CD14-positive monocyte (primary cell): ENCODE data around the gene IRF2BP2. TPM values are rescaled to one million over a fixed set of nuclear protein-coding genes. Genes with fewer than 3 reads are reported as not detected.

Experiments
- DNase-seq, 3 donors: peaks; one replicate each; pipeline ENCODE4 v3.0.0-alpha.2; 2011 to 2022
- H2AFZ ChIP-seq: 2 replicates; pipeline ENCODE4 v1.6.0; 2012; ENCODE audit warnings: mild to moderate bottlenecking, low read depth, low read length, inconsistent platforms; ENCODE audit not compliant: insufficient read depth, poor library complexity, severe bottlenecking
- H3K27ac ChIP-seq, 2 donors: 1 replicate in 1 of 2; 2 replicates in 1 of 2; pipeline ENCODE4 v1.5.1; 2012 to 2013; ENCODE audit warnings: low read length in 2 of 2, control low read depth in 1 of 2, inconsistent platforms in 1 of 2, low read depth in 1 of 2, mild to moderate bottlenecking in 1 of 2
- H3K27me3 ChIP-seq, 2 donors: one replicate each; pipeline versions ENCODE4 v1.6.0 to v1.6.1; 2011 to 2013; ENCODE audit warnings: low read length in 2 of 2; ENCODE audit not compliant: control insufficient read depth in 2 of 2, insufficient read depth in 2 of 2
- H3K36me3 ChIP-seq, 2 donors: replicated peaks in 1 of 2; 1 replicate in 1 of 2; 2 replicates in 1 of 2; pipeline versions ENCODE4 v1.5.1 to v1.6.1; 2012 to 2013; ENCODE audit warnings: low read length in 2 of 2, control low read depth in 1 of 2, inconsistent platforms in 1 of 2, mild to moderate bottlenecking in 1 of 2; ENCODE audit not compliant: insufficient read depth in 2 of 2, control insufficient read depth in 1 of 2
- H3K4me1 ChIP-seq, 2 donors: 1 replicate in 1 of 2; 2 replicates in 1 of 2; pipeline versions ENCODE4 v1.5.1 to v1.6.1; 2012 to 2013; ENCODE audit warnings: low read length in 2 of 2, control low read depth in 1 of 2, inconsistent platforms in 1 of 2, mild to moderate bottlenecking in 1 of 2, moderate library complexity in 1 of 2; ENCODE audit not compliant: insufficient read depth in 2 of 2, control insufficient read depth in 1 of 2
- H3K4me2 ChIP-seq: replicated peaks from 2 replicates; pipeline ENCODE3; 2012; ENCODE audit warnings: low read length, moderate library complexity, mild to moderate bottlenecking; ENCODE audit not compliant: poor library complexity, severe bottlenecking; ENCODE audit errors: extremely low read depth
- H3K4me3 ChIP-seq, 3 experiments: fragments of 200-600 bp in 1 of 3; sonication (generic) in 1 of 3; replicated peaks in 1 of 3; 1 replicate in 2 of 3; 2 replicates in 1 of 3; pipeline ENCODE4 v1.5.1; 2011 to 2013; ENCODE audit warnings: low read length in 3 of 3, mild to moderate bottlenecking in 3 of 3, control low read depth in 2 of 3, low read depth in 2 of 3, inconsistent platforms in 1 of 3, moderate library complexity in 1 of 3
- H3K79me2 ChIP-seq: 2 replicates; pipeline ENCODE4 v1.6.0; 2012; ENCODE audit warnings: mild to moderate bottlenecking, control low read depth, inconsistent platforms, low read length, moderate library complexity; ENCODE audit not compliant: insufficient read depth
- H3K9ac ChIP-seq: 2 replicates; pipeline ENCODE4 v1.6.0; 2017; ENCODE audit warnings: low read length, mild to moderate bottlenecking; ENCODE audit not compliant: insufficient read depth, poor library complexity, severe bottlenecking
- H3K9me3 ChIP-seq, 2 donors: replicated peaks in 1 of 2; 1 replicate in 1 of 2; 2 replicates in 1 of 2; pipeline versions ENCODE4 v1.5.1 to v1.6.1; 2012 to 2013; ENCODE audit warnings: low read length in 2 of 2, control low read depth in 1 of 2; ENCODE audit not compliant: control insufficient read depth in 1 of 2, insufficient read depth in 1 of 2
- H4K20me1 ChIP-seq: 2 replicates; pipeline ENCODE4 v1.6.0; 2012; ENCODE audit warnings: mild to moderate bottlenecking, low read length, control low read depth, moderate library complexity; ENCODE audit not compliant: insufficient read depth
- H3K27ac Mint-ChIP-seq, 7 donors: one replicate each; pipeline ENCODE4 v1.8.0; 2020; ENCODE audit warnings: mild to moderate bottlenecking in 7 of 7, mixed read lengths in 7 of 7, moderate library complexity in 6 of 7, inconsistent platforms in 2 of 7
- H3K27me3 Mint-ChIP-seq, 3 donors: one replicate each; pipeline ENCODE4 v1.8.0; 2021 to 2022; ENCODE audit warnings: low read depth in 3 of 3, mild to moderate bottlenecking in 3 of 3, mixed read lengths in 3 of 3, moderate library complexity in 3 of 3, inconsistent platforms in 1 of 3
- H3K36me3 Mint-ChIP-seq, 2 donors: one replicate each; pipeline ENCODE4 v1.8.0; 2020; ENCODE audit warnings: mixed read lengths in 2 of 2, inconsistent platforms in 1 of 2, mild to moderate bottlenecking in 1 of 2
- H3K4me1 Mint-ChIP-seq: one replicate; pipeline ENCODE4 v1.8.0; 2020; ENCODE audit warnings: mild to moderate bottlenecking, mixed read lengths
- H3K4me3 Mint-ChIP-seq, 2 donors: one replicate each; pipeline ENCODE4 v1.8.0; 2020; ENCODE audit warnings: mild to moderate bottlenecking in 2 of 2, mixed read lengths in 2 of 2, moderate library complexity in 1 of 2
- H3K9me3 Mint-ChIP-seq, 7 donors: one replicate each; pipeline ENCODE4 v1.8.0; 2020 to 2022; ENCODE audit warnings: mixed read lengths in 7 of 7, mild to moderate bottlenecking in 6 of 7, moderate library complexity in 6 of 7, inconsistent platforms in 2 of 7
- WGBS: methylation state at CpG from one replicate; pipeline ENCODE4 v1.1.5; 2013; ENCODE audit warnings: missing lambda C conversion rate; ENCODE audit not compliant: insufficient coverage; 5-methylcytosine and 5-hydroxymethylcytosine counted together
- intact Hi-C, 2 donors: fragments of 100-400 bp; cut with micrococcal nuclease; formaldehyde crosslinking; loops; one replicate each; pipeline versions ENCODE4 v1.15.0 to v1.15.1; 2023
- polyA plus RNA-seq, 3 donors: library from polyadenylated mRNA; depleted of rRNA in 1 of 3; unstranded in 2 of 3; stranded (reverse) in 1 of 3; fragments of 300-500 nt in 2 of 3; fragments of >200 nt in 1 of 3; fragmentation: Illumina TruSeq in 2 of 3; gene quantifications; 1 replicate in 2 of 3; 2 replicates in 1 of 3; pipeline ENCODE4 v1.2.3, GENCODE V29; 2012 to 2021
- TF ChIP-seq, protein P1 (sequence below): fragments of 200-600 bp; IDR thresholded peaks from one replicate; pipeline ENCODE4 v1.8.0; 2022; ENCODE audit warnings: antibody characterized with exemption, mild to moderate bottlenecking

Gene IRF2BP2
- polyA plus RNA-seq, 3 donors: 22.4 to 656 (median 22.6) TPM

DNA sequence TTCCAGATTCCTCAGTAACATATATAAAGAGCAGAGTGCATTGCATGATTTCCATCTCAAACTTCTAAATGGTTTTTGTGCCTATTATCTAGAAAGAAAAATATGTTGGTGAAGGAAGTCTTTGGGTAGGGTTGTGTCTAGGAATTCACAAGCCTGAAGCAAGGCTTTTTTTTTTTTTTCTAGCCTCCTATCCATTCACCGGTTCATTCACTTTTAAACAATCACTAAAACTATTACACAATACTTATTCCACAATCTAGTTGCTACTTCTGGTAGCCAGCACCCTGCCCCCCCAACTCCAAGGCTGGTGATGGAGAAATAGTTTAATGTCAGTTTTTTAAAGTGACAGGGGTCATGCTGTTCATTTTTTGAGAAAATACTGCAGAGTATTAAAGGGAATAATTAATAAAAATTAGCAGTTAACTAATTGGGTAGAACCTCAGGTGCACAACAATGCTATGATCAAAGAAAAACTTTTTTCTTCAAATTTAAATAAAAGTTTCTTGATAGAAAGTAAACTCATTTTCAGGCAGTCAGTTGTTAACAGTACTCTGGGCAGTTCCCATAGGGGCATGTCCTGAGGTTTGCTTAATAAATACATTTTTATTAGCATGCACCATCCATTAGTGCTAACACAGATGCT, 10.9 kb downstream of the IRF2BP2 start:
- Histone ChIP-seq H3K4me1 (peaks cover 54 to 59% of the 10 kb centered on the region in 2 donors), H3K36me3 (peaks cover 6 to 9% of the 10 kb centered on the region in 2 donors), H3K27me3 (no peaks in the 10 kb centered on the region), H4K20me1 (peaks cover 37% of the 10 kb centered on the region), H3K4me3 (peak overlapping the region; percentile 46 to 95 (median 52)), H3K4me2 (peak overlapping the region; percentile 99), H3K9ac (peak overlapping the region; percentile 67), H3K9me3 (no peaks in the 10 kb centered on the region), H3K27ac (peak overlapping the region; percentile 81 to 89), H3K79me2 (peaks cover 43% of the 10 kb centered on the region), H2AFZ (no peak overlapping the region)
- intact Hi-C loops: loop anchor here in 1 of 2 donors (10.0 kb wide), 1 partner anchor 54 kb away; no protein-coding TSS in a partner anchor
- Mint-ChIP-seq H3K27me3 (peaks cover 0 to 2% (median 1%) of the 10 kb centered on the region in 3 donors), H3K4me1 (peaks cover 49% of the 10 kb centered on the region), H3K4me3 (peak overlapping the region; percentile 82 to 88), H3K27ac (peak overlapping the region; percentile 89 to 98 (median 93)), H3K9me3 (peaks cover 0 to 11% (median 5%) of the 10 kb centered on the region in 7 donors), H3K36me3 (peaks cover 20 to 25% of the 10 kb centered on the region in 2 donors)
- peak in 1 of 3 donors; percentile 58 for DNase-seq
- TF ChIP-seq, protein P1, sequence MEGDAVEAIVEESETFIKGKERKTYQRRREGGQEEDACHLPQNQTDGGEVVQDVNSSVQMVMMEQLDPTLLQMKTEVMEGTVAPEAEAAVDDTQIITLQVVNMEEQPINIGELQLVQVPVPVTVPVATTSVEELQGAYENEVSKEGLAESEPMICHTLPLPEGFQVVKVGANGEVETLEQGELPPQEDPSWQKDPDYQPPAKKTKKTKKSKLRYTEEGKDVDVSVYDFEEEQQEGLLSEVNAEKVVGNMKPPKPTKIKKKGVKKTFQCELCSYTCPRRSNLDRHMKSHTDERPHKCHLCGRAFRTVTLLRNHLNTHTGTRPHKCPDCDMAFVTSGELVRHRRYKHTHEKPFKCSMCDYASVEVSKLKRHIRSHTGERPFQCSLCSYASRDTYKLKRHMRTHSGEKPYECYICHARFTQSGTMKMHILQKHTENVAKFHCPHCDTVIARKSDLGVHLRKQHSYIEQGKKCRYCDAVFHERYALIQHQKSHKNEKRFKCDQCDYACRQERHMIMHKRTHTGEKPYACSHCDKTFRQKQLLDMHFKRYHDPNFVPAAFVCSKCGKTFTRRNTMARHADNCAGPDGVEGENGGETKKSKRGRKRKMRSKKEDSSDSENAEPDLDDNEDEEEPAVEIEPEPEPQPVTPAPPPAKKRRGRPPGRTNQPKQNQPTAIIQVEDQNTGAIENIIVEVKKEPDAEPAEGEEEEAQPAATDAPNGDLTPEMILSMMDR: no peak
- WGBS: no CpG with 5 or more reads among the region's 1 CpG

DNA sequence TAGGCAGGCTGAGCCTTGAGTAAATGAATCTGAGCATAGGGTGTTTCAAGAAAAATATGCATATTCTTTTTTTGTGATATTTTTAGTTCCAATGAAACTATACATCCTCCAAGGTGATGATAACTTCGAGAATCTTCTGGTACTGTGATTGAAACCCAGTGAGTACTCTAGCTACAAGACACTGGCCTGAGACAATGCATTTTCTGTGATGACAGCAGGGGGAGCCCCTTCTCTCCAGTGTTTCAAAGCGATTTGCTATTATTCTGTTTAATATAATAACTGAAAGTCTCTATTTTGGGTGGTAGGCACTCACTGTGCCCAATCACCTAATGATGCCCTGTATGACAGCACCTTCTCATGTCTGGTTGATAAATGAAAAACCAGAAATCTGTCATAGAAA, 12.1 kb downstream of the IRF2BP2 start:
- WGBS: no CpG with 5 or more reads among the region's 2 CpGs
- Histone ChIP-seq H3K4me1 (peaks cover 43 to 47% of the 10 kb centered on the region in 2 donors), H3K4me3 (no peak overlapping the region), H4K20me1 (peaks cover 25% of the 10 kb centered on the region), H3K27ac (no peak overlapping the region), H3K4me2 (no peak overlapping the region), H3K9ac (no peak overlapping the region), H3K79me2 (peaks cover 31% of the 10 kb centered on the region), H2AFZ (no peak overlapping the region), H3K27me3 (no peaks in the 10 kb centered on the region), H3K9me3 (no peaks in the 10 kb centered on the region), H3K36me3 (peaks cover 0 to 4% of the 10 kb centered on the region in 2 donors)
- Mint-ChIP-seq H3K4me3 (no peak overlapping the region), H3K4me1 (peaks cover 45% of the 10 kb centered on the region), H3K27ac (no peak overlapping the region), H3K27me3 (peaks cover 0 to 2% (median 1%) of the 10 kb centered on the region in 3 donors), H3K36me3 (peaks cover 10 to 15% of the 10 kb centered on the region in 2 donors), H3K9me3 (peaks cover 0 to 11% (median 5%) of the 10 kb centered on the region in 7 donors)
- intact Hi-C loops: loop anchor here in 1 of 2 donors (10.0 kb wide), 1 partner anchor 53 kb away; no protein-coding TSS in a partner anchor
- DNase-seq: peak in 2 of 3 donors; percentile 54 to 71
- TF ChIP-seq, protein P1: peak; percentile 56
